ENCODE results near the gene LRRC53.
A peak's percentile ranks its signal among the peaks of the same experiment; 100 is the strongest.

Gene LRRC53

GRCh38 chr1:74496669-74497068 is 15.7 kb downstream of the LRRC53 start:
- DNase-seq = no peak

- no peak for DNase-seq
Observed at GRCh38 chr1:74486036-74486435, 26.4 kb downstream of the LRRC53 start.

GRCh38 chr1:74485622-74486021 is 26.8 kb downstream of the LRRC53 start:
- DNase-seq = no peak

GRCh38 chr1:74481607-74482006 is 30.8 kb downstream of the LRRC53 start:
- DNase-seq = no peak

- DNase-seq = no peak
Observed at GRCh38 chr1:74480068-74480467, 32.3 kb downstream of the LRRC53 start.

GRCh38 chr1:74478979-74479378 is 33.4 kb downstream of the LRRC53 start:
- DNase-seq = no peak

GRCh38 chr1:74474585-74474984 is 37.8 kb downstream of the LRRC53 start:
- DNase-seq = no peak

GRCh38 chr1:74471470-74471869 is 40.9 kb downstream of the LRRC53 start:
- DNase-seq = no peak

- no peak for DNase-seq
Observed at GRCh38 chr1:74470936-74471335, 41.5 kb downstream of the LRRC53 start.

GRCh38 chr1:74470251-74470650 is 42.2 kb downstream of the LRRC53 start:
- no peak for DNase-seq

- peak; percentile 8 to 18 for DNase-seq
Observed at GRCh38 chr1:74468982-74469603, 43.3 kb downstream of the LRRC53 start.

- DNase-seq = no peak
Observed at GRCh38 chr1:74467786-74468377, 44.5 kb downstream of the LRRC53 start.

GRCh38 chr1:74465193-74465681 is 47.2 kb downstream of the LRRC53 start:
- no peak for DNase-seq

GRCh38 chr1:74464037-74464436 is 48.4 kb downstream of the LRRC53 start:
- DNase-seq = no peak

- DNase-seq = no peak
Observed at GRCh38 chr1:74463333-74463988, 49.0 kb downstream of the LRRC53 start.

GRCh38 chr1:74457253-74457652 is 55.2 kb downstream of the LRRC53 start:
- no peak for DNase-seq

- no peak for DNase-seq
Observed at GRCh38 chr1:74455390-74455789, 57.0 kb downstream of the LRRC53 start.

- no peak for DNase-seq
Observed at GRCh38 chr1:74453277-74453676, 59.1 kb downstream of the LRRC53 start.

- no peak for DNase-seq
Observed at GRCh38 chr1:74452035-74452434, 60.4 kb downstream of the LRRC53 start.

- no peak for DNase-seq
Observed at GRCh38 chr1:74437035-74437434, 75.4 kb downstream of the LRRC53 start.

- no peak for DNase-seq
Observed at GRCh38 chr1:74436078-74436477, 76.3 kb downstream of the LRRC53 start.

GRCh38 chr1:74434321-74434720 is 78.1 kb downstream of the LRRC53 start:
- DNase-seq = no peak

- DNase-seq = no peak
Observed at GRCh38 chr1:74432325-74432724, 80.1 kb downstream of the LRRC53 start.

GRCh38 chr1:74431531-74431930 is 80.9 kb downstream of the LRRC53 start:
- no peak for DNase-seq
